ENCODE results near the gene DISC1.
"Not testable (repeated sequence)": the region's sequence is repeated elsewhere in the genome, so short reads cannot be mapped to it uniquely, and the experiment has no call there.

Gene DISC1

DNA sequence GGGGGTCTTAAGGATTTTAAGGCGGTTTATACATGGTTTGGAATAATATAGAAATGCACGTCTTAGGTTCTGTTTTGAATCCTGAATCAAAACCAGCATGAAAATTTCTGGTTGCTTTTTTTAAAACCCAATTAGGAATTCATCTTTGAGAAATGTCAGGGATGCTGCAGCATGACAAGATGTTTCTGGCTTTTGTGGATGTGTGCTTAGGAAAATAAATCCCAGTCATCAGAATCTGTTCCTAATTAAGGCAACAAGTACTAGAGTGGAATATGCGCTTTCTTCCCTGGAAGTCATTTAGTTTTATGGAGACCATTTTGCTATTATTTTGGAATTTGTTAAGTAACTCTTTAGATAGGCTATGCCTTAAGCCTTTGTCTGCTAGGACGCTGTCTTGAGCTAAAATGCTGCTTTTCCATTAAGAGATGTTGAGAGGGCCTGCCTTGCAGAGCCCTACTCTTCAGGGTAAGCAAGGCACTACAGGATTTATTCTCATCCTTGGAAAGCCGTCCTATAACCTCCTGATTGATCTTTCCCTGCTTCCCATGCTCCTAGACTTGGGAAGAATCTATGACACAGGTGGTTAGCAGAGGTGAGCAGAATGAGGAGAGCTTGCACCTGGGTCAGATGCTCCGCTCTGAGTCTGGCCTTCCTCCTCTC, 332.8 kb downstream of the DISC1 start:
- DNase-seq (ENCODE audit: low read depth), result no peak

DNA sequence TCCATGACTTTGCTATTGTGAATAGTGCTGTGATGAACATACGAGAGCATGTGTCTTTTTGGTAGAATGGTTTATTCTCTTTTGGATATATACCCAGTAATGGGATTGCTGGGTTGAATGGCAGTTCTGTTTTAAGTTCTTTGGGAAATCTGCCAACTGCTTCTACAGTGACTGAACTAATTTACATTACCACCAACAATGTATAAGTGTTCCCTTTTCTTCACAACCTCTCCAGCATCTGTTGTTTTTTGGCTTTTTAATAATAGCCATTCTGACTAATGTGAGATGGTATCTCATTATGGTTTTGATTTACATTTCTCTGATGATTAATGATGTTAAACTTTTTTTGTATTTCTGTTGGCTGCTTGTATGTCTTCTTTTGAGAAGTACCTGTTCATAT, 335.2 kb downstream of the DISC1 start:
- DNase-seq (ENCODE audit: low read depth), result peak; percentile 13

DNA sequence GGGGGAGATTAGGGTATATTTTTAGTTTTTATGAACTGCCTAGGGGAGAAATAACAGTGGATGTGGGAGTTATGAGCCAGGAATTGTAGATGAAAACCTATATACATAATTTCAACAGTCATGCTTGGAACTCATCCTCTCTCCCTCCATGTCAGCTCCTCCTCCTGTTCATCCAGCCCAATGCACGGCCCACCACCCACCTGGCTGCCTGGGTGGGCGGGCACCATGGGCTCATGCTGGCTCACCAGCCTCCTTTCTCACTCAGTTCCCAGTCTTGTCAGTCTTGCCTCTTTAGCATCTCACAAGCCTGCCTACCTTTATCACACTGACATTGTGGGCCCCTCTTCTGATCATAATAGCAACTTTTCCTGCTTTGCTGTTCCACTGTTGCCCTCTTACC, 336.0 kb downstream of the DISC1 start:
- no peak for DNase-seq (ENCODE audit: low read depth)

DNA sequence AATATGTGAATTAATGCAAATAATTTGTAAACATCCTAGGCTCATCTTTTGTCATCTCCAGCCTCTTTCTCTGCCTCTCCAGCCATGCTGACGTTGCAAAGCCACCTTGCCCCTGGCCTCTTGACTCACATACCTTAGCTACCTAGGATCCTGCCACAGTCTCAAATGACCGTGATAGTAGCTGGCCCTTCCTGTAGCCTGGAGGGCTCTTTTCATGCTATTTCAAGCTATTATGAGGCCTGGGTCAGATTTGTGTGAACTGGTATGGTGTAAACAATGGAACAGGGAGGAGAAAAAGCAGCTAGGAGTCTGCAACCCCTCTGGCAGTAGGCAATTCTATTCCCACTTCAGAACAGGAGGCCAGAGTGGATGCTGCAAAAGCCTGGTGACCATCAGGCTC, 337.7 kb downstream of the DISC1 start:
- DNase-seq (ENCODE audit: low read depth), result no peak

DNA sequence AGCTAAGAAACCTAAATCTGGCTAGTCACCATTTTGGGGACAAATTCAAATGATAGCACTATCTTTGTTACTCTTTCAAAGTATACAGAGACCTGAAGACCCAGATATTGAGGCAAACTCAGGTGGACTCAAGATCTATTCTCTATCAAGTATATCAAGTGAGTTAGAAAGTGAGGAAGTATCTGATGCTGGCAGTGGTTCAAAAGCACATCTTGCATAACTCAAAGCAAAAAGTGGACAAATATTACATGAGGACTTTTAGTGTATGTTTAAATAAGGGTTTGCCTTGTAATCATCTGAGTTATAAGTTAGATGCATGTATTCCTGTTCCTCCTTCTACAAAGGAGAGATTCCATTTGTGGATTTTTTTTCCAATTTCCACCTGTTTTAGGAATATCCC, 338.4 kb downstream of the DISC1 start:
- no peak for DNase-seq (ENCODE audit: low read depth)

DNA sequence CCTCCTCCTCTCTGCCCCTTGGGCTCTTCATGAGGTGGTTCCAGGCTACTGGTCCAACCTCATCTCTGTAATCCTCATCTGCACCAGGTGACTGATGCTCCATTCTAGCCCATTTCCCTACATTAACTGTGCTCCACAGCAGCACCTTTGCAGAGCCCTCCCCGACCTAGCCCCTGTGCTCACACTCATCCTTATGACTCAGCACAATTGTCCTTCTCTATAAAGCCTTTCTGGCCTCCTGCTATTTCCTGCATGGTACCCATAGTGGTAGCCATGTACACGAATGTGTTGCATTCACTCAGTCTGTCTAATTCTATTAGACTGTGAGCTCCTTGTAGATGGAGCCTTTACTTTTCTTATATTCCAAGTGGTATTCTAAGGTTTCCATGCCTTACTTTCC, 339.0 kb downstream of the DISC1 start:
- DNase-seq (ENCODE audit: low read depth), result no peak

DNA sequence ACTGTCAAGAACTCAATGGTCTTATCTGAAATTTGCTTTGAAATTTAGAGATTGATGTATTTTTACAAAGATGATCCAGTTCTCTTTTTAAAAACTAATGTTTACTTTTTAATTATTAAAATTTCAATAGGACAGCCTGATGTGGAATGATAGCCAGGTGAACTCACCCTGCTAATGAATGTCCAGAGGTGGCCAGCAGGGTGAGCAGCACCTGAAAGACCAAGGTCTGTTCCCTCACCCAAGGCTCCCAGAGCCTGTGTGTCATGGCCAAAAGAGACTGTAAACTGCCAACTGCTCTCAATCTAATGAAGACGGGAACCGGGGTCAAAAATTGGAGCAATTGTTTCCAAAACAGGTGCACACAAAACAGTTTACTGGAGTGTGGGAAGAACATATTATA, 340.4 kb downstream of the DISC1 start:
- DNase-seq (ENCODE audit: low read depth), result no peak

DNA sequence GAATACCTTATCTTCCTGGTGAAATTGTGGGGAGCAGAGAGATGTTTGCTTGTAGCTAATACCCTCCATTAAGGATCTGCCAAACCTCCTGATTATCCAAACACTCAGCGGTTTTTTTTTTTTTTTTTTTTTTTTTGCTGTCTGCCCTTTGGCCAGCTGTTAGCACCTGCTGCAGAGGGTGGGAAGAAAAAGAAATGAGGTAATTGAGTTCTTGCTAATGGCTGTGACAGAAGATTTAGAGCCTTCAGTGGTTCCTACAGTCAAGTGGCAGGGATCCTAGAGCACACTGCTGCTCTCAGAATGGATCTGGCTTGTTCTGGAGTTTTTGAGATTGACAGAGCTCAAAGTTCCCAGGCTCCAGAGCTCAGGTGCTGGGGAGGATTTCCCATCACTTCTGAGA, 342.5 kb downstream of the DISC1 start:
- no peak for DNase-seq (ENCODE audit: low read depth)

DNA sequence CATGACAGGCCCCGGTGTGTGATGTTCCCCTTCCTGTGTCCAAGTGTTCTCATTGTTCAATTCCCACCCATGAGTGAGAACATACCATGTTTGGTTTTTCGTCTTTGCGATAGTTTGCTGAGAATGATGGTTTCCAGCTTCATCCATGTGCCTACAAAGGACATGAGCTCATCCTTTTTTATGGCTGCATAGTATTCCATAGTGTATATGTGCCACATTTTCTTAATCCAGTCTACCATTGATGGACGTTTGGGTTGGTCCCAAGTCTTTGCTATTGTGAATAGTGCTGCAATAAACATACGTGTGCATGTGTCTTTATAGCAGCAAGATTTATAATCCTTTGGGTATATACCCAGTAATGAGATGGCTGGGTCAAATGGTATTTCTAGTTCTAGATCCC, 343.2 kb downstream of the DISC1 start:
- DNase-seq (ENCODE audit: low read depth), result not testable (repeated sequence)

DNA sequence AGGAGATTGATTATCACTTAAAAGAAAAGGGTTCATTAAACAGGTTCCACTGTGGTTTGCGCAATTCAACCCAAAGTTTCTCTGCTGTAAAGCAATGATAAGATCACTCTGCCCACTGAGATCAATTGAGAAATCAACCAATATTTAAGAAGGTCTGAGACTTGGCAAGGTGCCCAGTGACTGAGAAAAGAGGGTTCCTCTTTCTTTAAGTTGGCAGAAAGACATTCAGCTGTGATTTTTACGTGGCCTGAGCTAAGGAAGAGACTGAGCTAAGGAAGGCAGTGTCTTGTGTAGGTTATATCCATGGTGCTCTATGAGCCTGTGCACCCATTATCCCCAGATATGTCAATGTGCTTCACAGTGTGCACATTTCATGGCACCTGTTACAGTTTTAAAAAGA, 344.1 kb downstream of the DISC1 start:
- peak; percentile 2 for DNase-seq (ENCODE audit: low read depth)

DNA sequence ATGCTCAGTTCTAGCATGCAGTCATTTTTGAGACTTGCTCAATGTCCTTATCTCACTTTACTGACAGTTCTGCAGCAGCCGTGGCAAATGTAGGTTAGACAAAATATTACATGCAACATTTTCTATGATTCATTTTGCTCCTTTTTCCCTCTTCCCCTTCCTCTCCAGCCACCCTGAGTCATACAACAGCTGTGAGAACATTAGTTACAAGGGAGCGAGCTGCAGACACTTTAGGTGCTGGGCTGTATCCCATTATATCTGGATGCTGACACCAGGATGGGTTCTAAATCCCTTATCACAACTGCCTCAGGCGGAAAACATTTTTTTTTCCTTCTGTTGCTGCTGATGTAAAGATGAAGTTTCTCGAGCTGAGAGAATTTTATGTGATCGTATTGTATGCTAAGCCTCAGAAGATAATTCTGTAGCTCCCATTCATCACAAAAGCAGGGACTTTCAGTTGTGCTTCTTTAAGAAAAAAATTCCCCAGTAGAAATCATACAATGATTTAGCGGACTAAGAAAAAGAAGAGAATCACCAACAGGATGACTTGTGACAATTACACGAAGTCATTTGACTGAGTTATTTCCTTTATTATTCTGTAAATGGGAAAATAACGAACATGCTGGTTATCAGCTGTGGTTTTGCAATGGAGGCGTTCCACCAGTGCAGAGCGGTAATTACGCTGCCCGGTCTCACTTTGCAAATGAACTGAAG, 345.0 kb downstream of the DISC1 start:
- DNase-seq (ENCODE audit: low read depth), result peak; percentile 25

DNA sequence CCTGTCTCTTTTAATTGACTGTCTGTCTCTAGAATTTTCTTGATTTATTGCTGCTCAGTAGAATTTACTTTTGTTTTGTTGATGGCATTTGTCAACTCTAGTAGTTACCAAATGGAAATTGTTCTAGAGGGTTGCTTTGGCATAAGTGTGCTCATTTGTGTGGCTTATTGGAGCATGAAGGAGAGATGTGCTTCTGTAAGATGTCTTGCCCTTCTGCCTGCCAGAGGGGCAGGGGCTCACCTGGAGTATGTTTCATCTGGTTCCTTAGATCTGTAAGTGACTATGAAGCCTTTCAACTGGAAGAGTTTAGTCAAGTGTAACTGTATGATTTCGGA, 345.5 kb downstream of the DISC1 start:
- no peak for DNase-seq (ENCODE audit: low read depth)

DNA sequence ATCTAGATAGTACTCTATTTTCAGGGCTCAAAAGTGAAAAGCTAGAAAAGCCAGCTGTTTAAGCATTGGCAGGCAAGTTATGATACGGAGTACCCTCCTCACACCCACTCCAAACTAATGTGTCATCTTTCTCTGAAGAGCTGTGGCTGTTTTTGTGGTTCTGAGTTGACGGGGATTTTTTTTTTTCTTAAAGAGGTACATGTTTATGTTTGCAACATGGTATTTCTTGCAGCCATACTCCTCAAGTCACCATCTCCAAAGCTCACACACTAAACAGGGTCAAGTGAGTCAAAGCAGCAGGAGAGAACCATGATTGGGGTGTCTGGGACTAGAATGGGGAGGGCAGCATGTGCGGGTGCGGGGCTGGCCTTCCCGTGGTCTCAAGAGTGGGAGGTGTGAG, 347.2 kb downstream of the DISC1 start:
- no peak for DNase-seq (ENCODE audit: low read depth)

DNA sequence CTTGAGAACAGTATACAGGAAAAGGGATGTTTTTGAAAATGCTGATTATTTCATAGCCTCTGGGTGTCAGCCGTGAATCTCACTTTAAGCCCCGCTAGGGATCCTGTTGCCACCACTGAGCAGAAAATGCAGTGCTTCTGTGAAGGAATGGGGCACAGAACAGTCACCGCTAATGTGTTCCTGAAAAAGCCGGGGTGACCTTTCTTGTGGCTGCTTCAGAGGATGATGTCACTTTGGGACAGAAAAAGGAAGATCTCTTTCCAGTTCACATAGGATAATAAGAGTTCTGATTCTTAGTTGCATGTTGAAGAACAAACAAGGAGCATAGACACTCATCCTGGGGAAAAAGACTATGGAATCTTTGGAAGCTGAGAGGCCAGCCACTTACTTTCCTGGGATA, 349.6 kb downstream of the DISC1 start:
- DNase-seq (ENCODE audit: low read depth), result no peak

DNA sequence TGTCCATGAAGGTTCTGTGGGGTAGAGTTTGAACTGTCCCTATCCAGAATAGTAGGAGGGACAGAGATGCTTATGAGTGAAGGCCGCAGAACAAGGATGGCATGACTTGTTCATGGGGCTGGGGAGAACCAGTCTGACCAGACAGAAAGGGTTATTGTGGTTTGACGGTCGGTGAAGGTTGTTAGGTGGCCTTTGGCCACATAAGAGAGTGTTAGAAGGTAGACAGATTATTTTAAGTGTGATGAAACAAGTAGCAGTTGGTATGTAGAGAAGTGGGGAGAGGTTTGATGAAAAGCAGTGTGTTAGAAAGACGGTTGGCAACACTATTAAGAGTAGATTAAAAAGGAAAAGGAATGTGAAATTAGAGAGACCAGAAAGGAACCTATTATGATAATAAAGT, 355.1 kb downstream of the DISC1 start:
- DNase-seq (ENCODE audit: low read depth), result no peak

DNA sequence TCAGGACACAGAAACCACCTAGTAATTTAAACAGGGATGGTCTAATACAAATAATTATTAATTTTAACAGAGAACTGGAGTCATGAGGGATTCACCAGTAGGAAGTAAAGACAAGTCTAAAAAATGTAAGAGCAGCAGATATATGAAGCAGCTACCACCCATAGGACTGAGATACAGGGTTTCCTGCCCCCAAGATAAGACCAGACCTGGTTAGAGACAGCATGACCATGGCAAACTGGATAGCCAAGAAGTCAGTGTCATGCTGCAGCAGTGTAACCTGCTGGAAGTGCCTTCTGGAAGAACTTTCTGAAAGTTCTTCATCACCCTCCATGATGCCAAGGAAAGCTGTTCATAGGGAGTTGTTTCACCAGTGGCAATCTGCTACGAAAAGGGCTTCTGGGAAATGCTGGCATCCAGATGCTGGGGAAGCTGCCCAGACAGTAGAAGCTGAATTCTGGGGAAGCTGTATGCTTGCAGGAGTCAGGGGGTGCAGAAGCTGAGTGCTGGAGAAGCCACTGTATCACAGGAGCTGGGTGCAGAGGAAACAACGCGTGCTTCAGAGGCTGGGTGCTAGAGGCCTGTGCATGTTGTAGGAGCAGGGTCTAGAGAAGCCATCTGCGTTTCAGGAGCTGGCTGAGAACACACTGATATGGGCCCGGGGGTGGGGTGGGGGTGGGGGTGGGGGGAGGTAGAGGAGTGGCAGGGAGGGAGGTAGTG, 356.4 kb downstream of the DISC1 start:
- DNase-seq (ENCODE audit: low read depth), result no peak

DNA sequence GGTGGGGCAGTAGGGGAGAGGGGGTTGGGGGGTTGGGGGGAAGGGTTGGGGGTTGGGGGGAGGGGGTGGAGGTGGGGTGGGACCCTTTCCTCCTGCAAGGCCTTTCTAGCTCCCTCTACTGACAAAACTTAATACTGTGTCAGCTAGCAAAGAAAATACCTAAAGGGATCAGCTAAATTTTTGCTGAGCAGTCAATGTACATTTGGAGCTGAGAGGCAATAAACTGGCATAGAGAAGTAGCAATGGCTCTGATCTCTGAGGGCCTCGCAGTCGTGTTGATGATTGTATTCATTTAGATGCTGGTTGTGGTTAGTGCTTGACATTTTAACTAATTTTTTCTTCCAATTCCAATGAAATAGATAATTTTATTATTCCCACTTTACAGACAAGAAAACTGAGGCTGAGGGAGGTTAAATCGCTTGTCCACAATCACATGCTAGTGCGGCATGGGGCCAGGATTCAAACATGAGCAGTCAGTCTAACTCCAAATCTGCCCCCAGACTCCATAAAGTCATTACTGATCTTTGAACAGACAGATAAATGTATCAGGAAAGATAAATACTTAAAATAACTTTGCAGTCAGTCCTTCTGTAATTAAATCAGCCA, 357.1 kb downstream of the DISC1 start:
- no peak for DNase-seq (ENCODE audit: low read depth)

DNA sequence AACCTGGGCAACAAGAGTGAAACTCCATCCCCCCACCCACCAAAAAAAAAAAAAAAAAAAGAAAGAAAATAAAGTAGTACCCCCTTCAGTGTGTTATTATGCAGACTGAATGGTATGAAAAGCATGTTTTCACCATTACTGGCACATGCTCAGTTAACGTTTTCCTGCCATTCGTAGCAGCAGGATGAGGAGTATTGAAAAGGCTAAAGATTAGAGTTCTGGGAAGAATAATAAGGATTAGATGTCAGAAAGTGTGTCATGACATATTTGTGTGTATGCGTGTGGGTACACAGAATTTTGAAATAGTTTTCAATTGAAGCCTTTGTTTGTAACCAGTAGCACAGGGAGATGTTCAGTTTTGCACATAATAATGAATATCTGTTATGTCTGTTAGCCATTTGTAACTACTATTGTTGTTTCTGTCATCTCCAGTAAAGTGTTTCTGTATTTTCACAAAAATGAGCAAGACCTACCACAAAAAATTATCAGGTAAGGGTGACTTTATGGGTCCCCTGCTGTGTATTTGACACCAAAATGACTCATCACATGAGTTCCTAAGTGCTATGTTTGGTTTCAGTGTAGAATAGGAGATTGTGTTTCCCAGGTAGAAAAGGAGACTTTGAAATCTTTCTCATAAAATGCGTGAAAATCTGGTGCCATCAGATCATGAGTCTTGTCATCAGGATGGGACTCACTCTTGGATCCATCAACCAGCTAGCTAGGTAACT, 358.9 kb downstream of the DISC1 start:
- DNase-seq (ENCODE audit: low read depth), result no peak

DNA sequence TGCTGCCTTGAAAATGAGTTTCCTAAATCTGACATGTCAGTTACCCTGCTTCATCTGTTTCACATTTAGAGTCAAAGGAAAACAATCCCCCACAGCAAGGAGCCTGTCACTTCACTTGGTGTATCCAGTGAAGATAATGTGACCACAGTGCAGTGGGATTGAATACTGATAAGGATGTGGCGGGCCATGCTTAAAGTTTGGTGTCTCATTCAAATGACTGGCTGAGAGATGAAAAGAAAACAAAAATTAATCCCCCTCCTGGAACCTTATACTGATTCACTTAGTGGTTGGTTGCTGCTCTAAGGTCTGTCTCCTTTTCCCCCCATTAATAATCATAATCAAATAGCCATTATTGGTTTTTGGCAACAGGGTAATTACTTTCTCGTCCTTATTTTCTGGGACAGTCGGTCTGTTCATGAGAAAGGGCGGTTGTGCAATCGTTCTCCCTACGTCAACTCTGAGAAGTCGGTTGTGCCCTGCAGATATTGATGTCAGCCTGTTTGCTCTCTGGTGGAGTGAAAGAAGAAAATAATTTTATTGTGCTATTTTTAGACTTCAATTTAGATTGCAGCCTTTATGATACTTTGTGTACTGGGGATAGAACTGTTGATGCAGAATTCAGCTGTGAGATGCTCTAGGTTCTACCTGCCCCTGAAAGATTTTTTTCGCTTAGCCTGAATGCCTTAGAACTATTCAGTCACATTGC, 360.2 kb downstream of the DISC1 start:
- DNase-seq (ENCODE audit: low read depth), result no peak

DNA sequence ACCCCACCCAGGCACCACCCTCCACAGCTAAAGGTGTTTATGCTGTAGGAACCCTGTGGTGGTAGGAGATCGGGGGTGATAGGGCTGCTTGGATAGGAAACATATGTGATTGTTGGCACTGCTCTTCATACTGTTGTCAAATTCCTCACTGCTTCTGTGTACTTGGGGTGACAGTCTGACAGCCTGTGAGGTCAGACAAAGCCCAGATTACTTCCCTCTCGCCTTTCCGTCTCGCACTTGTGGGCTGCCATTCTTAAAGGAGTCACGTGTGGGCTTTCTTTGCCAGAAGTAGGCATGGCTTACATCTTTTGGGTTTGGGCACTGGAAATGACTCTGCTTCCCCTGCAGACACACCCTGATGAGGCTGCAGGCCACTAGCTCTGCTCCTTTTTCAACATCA, 363.8 kb downstream of the DISC1 start:
- DNase-seq (ENCODE audit: low read depth), result no peak

DNA sequence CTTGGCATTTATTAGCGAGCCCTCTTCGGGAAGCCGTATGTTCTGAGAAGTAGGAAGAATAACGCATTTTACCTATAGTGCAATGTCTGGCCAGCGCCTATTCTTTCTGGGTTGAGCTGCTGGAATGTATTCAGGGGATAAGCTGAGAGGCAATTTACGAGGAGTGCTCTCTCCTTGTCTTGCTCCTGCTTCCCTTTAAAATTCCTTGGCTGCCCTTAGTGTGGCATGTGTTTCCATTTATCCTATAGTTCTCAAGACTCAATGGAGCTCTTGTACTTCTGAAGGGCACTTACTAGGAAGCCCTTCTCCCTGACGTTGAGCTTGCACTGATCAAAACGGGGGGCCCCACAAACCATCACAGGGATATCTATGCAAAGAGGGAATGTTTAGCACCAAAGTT, 364.6 kb downstream of the DISC1 start:
- no peak for DNase-seq (ENCODE audit: low read depth)

DNA sequence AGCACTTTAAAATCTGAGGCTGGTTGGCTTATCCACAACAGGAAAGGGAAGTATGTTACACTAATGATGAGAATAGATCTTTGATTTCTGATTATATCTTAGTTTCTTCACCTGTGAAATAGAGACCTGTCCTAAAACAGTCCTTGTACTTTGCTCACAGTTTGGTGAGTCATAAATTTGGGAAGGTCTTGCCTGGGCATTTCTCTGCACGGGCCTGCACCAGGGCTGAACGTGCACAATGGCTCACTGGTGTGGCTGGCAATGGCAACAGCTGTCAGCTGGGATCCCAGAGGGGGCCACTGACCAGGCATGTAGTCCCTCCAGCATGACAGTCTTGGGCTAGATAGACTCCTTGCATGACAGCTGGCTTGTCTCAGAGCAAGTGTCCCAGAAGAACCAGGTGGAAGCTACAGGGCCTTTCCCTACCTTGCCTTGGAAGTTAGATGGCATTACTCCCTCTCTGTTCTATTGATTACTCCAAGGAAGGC, 367.4 kb downstream of the DISC1 start:
- no peak for DNase-seq (ENCODE audit: low read depth)
